ENCODE data around the gene CERKL.

DNA sequence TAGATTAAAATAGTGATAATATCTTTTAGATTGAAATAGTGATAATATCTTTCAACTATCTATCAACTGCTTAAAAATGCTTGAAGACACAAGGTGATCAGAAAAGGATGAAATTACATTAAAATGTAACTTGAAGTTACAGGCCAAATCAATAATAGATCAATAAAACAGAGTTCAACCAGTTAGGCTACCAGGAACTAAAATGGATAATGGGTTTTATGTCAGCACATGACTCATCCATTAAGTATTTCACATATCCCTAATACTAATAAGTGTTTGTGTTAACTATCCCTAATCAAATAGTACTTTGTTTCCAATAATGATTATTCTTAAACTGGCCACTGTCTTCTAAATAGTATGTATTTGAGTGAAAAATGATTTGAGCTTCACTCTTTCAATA is 33.7 kb downstream of the CERKL start:
- TF ChIP-seq, protein P1, sequence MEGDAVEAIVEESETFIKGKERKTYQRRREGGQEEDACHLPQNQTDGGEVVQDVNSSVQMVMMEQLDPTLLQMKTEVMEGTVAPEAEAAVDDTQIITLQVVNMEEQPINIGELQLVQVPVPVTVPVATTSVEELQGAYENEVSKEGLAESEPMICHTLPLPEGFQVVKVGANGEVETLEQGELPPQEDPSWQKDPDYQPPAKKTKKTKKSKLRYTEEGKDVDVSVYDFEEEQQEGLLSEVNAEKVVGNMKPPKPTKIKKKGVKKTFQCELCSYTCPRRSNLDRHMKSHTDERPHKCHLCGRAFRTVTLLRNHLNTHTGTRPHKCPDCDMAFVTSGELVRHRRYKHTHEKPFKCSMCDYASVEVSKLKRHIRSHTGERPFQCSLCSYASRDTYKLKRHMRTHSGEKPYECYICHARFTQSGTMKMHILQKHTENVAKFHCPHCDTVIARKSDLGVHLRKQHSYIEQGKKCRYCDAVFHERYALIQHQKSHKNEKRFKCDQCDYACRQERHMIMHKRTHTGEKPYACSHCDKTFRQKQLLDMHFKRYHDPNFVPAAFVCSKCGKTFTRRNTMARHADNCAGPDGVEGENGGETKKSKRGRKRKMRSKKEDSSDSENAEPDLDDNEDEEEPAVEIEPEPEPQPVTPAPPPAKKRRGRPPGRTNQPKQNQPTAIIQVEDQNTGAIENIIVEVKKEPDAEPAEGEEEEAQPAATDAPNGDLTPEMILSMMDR (IDR thresholded peaks at IDR 0.05): no peak
- no peak for TF ChIP-seq POLR2A (IDR thresholded peaks at IDR 0.05)
